BJ (cell line): ENCODE data around the gene GRB7. TPM values are rescaled to one million over a fixed set of nuclear protein-coding genes. Genes with fewer than 3 reads are reported as not detected.

ENCODE experiments used
- CTCF ChIA-PET: fragments of 350-600 bp; formaldehyde crosslinking; extraction: SDS; loops from one replicate; lab custom pipeline; 2021; ENCODE audit warnings: antibody characterized with exemption, inconsistent platforms; lab: Yijun Ruan, JAX
- POLR2A ChIA-PET: fragments of 300-600 bp; sonication (Branson Sonifier 250); formaldehyde crosslinking; extraction: SDS; loops from one replicate; lab custom pipeline; 2021; ENCODE audit warnings: antibody characterized with exemption; lab: Charles Lee
- DNase-seq: peaks from one replicate; pipeline ENCODE4 v3.0.0-alpha.2; 2011; ENCODE audit warnings: low read depth
- H3K27me3 ChIP-seq: 2 replicates; pipeline ENCODE4 v1.6.0; 2011; ENCODE audit warnings: low read length; ENCODE audit not compliant: control insufficient read depth, insufficient read depth
- H3K36me3 ChIP-seq: 2 replicates; pipeline ENCODE4 v1.5.1; 2011; ENCODE audit warnings: low read length; ENCODE audit not compliant: control insufficient read depth, insufficient read depth
- H3K4me3 ChIP-seq: 2 replicates; pipeline ENCODE4 v1.5.1; 2011; ENCODE audit warnings: low read depth, mild to moderate bottlenecking, control low read depth, low read length
- polyA plus RNA-seq: library from polyadenylated mRNA; depleted of rRNA; stranded (reverse); fragments of >200 nt; gene quantifications from 2 replicates; pipeline ENCODE4 v1.2.3, GENCODE V29; 2011
- TF ChIP-seq, protein P1 (sequence below): IDR thresholded peaks from 2 replicates; pipeline ENCODE4 v1.5.1; 2011; ENCODE audit warnings: low read depth, mild to moderate bottlenecking, control low read depth, inconsistent platforms, low read length, moderate library complexity; ENCODE audit not compliant: insufficient read depth

GRB7 gene
- polyA plus RNA-seq, 1 experiment: 0.23 TPM

DNA sequence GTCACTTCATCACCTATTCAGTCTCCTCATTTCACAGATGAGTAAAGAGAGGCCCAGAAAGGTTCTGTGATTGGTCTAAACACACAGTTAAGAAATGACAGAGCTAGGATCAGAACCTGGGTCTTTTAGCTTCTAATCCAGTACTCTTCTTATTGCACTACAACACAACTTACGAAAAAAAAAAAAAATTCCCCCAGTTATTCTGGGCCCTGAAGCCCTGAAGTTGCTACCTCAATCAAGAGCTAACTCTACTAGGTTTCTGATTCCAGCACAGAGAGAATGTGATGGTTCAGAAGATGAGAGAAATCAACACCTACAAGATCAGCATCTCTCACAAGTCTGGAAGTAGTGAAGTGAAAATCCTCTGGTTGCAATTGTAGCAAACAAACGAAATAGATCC, 37.3 kb downstream of the GRB7 start:
- TF ChIP-seq, protein P1, sequence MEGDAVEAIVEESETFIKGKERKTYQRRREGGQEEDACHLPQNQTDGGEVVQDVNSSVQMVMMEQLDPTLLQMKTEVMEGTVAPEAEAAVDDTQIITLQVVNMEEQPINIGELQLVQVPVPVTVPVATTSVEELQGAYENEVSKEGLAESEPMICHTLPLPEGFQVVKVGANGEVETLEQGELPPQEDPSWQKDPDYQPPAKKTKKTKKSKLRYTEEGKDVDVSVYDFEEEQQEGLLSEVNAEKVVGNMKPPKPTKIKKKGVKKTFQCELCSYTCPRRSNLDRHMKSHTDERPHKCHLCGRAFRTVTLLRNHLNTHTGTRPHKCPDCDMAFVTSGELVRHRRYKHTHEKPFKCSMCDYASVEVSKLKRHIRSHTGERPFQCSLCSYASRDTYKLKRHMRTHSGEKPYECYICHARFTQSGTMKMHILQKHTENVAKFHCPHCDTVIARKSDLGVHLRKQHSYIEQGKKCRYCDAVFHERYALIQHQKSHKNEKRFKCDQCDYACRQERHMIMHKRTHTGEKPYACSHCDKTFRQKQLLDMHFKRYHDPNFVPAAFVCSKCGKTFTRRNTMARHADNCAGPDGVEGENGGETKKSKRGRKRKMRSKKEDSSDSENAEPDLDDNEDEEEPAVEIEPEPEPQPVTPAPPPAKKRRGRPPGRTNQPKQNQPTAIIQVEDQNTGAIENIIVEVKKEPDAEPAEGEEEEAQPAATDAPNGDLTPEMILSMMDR: no peak
- no peaks in the 10 kb centered on the region for H3K36me3 ChIP-seq
- POLR2A ChIA-PET: no interaction called here
- peaks cover 23% of the 10 kb centered on the region for H3K27me3 ChIP-seq
- CTCF ChIA-PET: no interaction called here
- no peak overlapping the region for H3K4me3 ChIP-seq
- DNase-seq: no peak

DNA sequence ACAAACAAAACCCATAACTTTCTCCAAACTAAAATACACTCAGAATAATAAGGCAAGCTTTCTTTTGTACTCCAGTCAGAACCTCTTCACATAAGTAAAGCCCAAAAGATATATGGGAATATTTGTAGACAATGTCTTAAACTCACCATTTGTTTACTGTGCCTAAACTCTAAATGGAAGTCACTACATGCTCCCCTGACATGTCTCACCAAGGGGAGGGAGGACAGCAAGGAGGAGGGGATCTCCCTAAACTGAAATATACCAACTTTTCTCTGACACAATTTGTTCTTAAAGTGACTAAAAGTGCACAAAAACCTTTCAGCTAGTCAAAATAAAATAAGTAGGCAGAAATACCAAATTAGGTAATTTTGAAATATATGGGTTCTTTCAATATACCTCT, 38.5 kb downstream of the GRB7 start:
- no peak for DNase-seq
- TF ChIP-seq, protein P1: no peak
- Histone ChIP-seq H3K27me3 (peaks cover 24% of the 10 kb centered on the region), H3K4me3 (no peak overlapping the region), H3K36me3 (no peaks in the 10 kb centered on the region)
- ChIA-PET POLR2A (no interaction called here), CTCF (no interaction called here)

DNA sequence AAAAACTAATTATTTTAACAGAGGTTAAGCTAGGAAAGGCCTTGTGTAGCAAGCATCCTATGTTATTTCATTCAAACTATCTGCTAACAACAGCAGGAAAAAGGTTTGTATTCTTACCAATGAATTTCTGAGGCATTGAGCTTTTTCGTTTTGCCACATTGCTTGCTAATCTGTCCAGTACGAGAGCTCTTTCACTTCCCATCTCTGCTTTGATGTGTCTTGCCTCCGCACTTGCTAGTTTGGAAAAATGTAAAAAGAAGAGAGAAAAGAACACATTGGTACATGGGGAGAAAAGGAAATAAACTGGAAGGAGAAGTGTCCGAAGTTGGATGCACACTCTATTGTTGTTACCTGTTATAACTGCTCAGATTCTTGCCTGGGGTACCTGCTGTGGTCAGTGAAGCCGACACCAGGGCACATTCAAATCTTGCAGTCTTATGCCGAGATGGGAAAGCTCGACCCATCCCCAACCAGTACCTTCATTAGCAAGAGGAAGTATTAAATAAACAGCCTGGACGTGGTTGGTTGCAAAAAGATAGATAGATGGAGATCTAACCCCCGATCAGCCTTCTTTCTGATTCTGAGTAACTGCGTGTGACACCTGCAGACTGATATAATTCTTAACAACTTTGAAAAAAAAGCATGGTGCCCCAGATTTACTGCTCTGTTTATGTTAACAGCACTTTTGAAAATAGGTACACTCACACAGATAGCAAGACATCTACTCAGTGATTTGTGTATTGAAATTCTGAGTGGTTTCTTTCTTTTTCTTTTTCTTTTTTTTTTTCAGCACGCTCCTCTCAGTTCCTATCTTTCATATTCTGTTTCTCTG, 40.0 kb downstream of the GRB7 start:
- no peak for DNase-seq
- TF ChIP-seq, protein P1: no peak
- no peak overlapping the region for H3K4me3 ChIP-seq
- peaks cover 29% of the 10 kb centered on the region for H3K27me3 ChIP-seq
- no peaks in the 10 kb centered on the region for H3K36me3 ChIP-seq
- POLR2A ChIA-PET: no interaction called here
- CTCF ChIA-PET: interaction anchor here (1.4 kb wide), 1 partner anchor 156 kb away, joined by 4 read pairs; no protein-coding TSS in a partner anchor

DNA sequence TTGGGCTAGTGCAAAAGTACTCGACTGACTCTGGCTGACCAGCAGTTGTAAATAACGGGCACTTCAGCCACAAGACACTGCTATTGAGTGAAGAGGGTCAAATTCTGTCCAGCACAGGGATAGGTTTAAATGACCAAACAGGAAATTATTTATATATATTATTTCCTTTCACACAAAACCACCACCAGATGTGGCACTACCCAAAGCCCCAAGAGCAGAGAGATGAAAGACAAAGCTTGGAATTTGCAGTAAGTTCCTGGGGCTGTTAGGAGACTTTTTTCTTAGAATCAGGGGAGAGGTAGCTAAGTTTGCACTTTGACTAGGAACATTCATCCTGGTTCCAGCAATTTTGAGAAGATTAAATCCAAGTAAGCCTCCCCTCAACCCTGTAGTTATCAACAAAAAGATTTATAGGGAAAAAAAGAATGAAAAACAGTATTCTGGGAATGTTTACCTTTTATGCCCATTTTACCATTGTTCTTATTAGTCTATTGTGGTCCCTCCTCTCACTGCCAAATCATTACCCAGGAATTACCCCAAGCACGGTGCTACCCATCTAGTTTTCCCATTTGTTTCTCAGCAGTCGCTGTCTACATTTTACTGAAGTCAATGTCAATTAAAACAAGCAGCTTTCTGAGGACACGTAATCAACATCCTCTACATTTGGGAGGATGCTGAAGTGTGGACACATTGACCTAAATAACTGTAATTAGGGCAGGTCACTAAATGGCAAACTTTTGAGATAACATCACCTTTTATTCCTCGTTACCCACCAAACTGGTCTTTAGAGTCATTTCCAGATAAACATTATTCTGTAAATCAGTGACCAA, 43.5 kb downstream of the GRB7 start:
- Histone ChIP-seq H3K4me3 (no peak overlapping the region), H3K27me3 (peaks cover 23% of the 10 kb centered on the region), H3K36me3 (no peaks in the 10 kb centered on the region)
- no peak for DNase-seq
- POLR2A ChIA-PET: no interaction called here
- TF ChIP-seq, protein P1: no peak
- CTCF ChIA-PET: interaction anchor here (0.7 to 1.3 kb wide), 2 partner anchors 36 to 160 kb away, joined by 3 read pairs; no protein-coding TSS in a partner anchor

DNA sequence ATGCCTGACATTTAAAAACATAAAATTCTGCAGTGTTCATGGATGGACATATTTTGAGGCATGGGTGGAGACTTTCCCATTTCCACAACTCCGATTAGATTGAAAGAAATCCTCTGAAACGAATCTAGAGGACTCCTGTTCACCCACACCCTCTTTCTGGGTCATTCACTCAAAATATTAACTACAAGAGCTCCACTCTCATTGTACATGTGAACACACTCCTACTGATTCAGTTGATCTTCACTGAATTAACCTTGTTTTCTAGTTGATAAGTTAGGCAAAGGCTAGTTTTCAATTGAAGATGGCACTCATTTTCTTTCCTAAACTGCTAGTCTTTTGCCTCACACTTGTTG, 44.1 kb downstream of the GRB7 start:
- no peak overlapping the region for H3K4me3 ChIP-seq
- no peak for DNase-seq
- ChIA-PET CTCF (interaction anchor here (1.3 kb wide), 1 partner anchor 160 kb away, joined by 3 read pairs; no protein-coding TSS in a partner anchor), POLR2A (no interaction called here)
- H3K27me3 ChIP-seq: peaks cover 23% of the 10 kb centered on the region
- no peaks in the 10 kb centered on the region for H3K36me3 ChIP-seq
- TF ChIP-seq, protein P1: no peak
